K562 (cell line): ENCODE results near the gene KIF18B. TPM values are rescaled to one million over a fixed set of nuclear protein-coding genes. Genes with fewer than 3 reads are reported as not detected.

Experiments used
- ATAC-seq: fragments of 200-7000 bp; cut with Tn5 transposase; 3 replicates; pipeline ENCODE4 v1.9.1; 2020; ENCODE audit warnings: moderate library complexity
- BruUV-seq: library from RNA; stranded (reverse); fragments of 400-500 nt; replicated peaks from 2 replicates; lab custom pipeline; 2021; lab: Mats Ljungman, UMichigan
- CTCF ChIA-PET: fragments of 300-600 bp; formaldehyde crosslinking; extraction: SDS; loops from one replicate; lab custom pipeline; 2021; ENCODE audit warnings: low intra/inter-chr PET ratio; lab: Yijun Ruan, JAX
- POLR2A ChIA-PET: fragments of 300-600, 350-650 bp; sonication (Branson Sonifier 250); formaldehyde crosslinking; extraction: SDS; loops from one replicate; lab custom pipeline; 2021; ENCODE audit warnings: antibody characterized with exemption, inconsistent platforms; lab: Yijun Ruan, JAX
- DNase-seq, 4 experiments: peaks; one replicate each; pipeline versions ENCODE4 v3.0.0 to v3.0.0-alpha.2; 2011 to 2018; ENCODE audit warnings: low spot score in 3 of 4, mixed read lengths in 3 of 4; ENCODE audit errors: extremely low read depth in 1 of 4
- FAIRE-seq: peaks from 2 replicates; lab custom pipeline; 2011; peaks lifted over from hg19 to GRCh38; lab: Jason Lieb, UNC
- H2AFZ ChIP-seq: 2 replicates; pipeline ENCODE4 v1.6.0; 2011; ENCODE audit warnings: low read depth, low read length, control low read depth, inconsistent platforms
- H3K27ac ChIP-seq: fragments of 200-600 bp; 3 replicates; pipeline ENCODE4 v1.8.0; 2011; ENCODE audit warnings: low read depth, mild to moderate bottlenecking, control low read depth, inconsistent platforms, low read length, moderate library complexity, mixed read lengths; ENCODE audit errors: extremely low read depth
- H3K27me3 ChIP-seq, 2 experiments: fragments of 300-600 bp in 1 of 2; 2 replicates in 1 of 2; 3 replicates in 1 of 2; pipeline versions ENCODE4 v1.6.0 to v1.8.0; 2011; ENCODE audit warnings: inconsistent platforms in 2 of 2, low read length in 2 of 2, mild to moderate bottlenecking in 1 of 2, mixed read lengths in 1 of 2, moderate library complexity in 1 of 2; ENCODE audit not compliant: control insufficient read depth in 2 of 2, insufficient read depth in 2 of 2
- H3K36me3 ChIP-seq: fragments of 300-600 bp; 3 replicates; pipeline ENCODE4 v1.8.0; 2011; ENCODE audit warnings: mild to moderate bottlenecking, low read length, inconsistent platforms; ENCODE audit not compliant: control insufficient read depth, insufficient read depth
- H3K4me1 ChIP-seq, 2 experiments: fragments of 200-600 bp in 1 of 2; replicated peaks in 1 of 2; 2 replicates in 1 of 2; 3 replicates in 1 of 2; pipeline versions ENCODE4 v1.5.1 to v1.8.0; 2011; ENCODE audit warnings: inconsistent platforms in 2 of 2, low read length in 2 of 2, mild to moderate bottlenecking in 1 of 2, mixed read lengths in 1 of 2, moderate library complexity in 1 of 2; ENCODE audit not compliant: control insufficient read depth in 2 of 2, insufficient read depth in 2 of 2
- H3K4me2 ChIP-seq: 2 replicates; pipeline ENCODE4 v1.6.1; 2011; ENCODE audit warnings: low read length, control low read depth, inconsistent platforms, mixed read lengths; ENCODE audit not compliant: insufficient read depth
- H3K4me3 ChIP-seq: fragments of 200-600 bp; sonication (generic), shearing (Covaris generic); 2 replicates; pipeline ENCODE4 v1.5.1; 2016; ENCODE audit warnings: control low read depth, inconsistent platforms
- H3K79me2 ChIP-seq: fragments of 200-600 bp; 3 replicates; pipeline ENCODE4 v1.8.0; 2011; ENCODE audit warnings: low read length, inconsistent platforms; ENCODE audit not compliant: control insufficient read depth, insufficient read depth
- H3K9ac ChIP-seq, 2 experiments: 2 replicates each; pipeline versions ENCODE4 v1.6.0 to v1.6.1; 2011; ENCODE audit warnings: low read depth in 2 of 2, low read length in 2 of 2, control low read depth in 1 of 2, inconsistent platforms in 1 of 2, mild to moderate bottlenecking in 1 of 2, mixed read lengths in 1 of 2; ENCODE audit not compliant: insufficient read depth in 1 of 2
- H3K9me1 ChIP-seq: one replicate; pipeline ENCODE4 v1.6.0; 2011; ENCODE audit warnings: inconsistent platforms, mild to moderate bottlenecking, low read length, moderate library complexity; ENCODE audit not compliant: control insufficient read depth, insufficient read depth
- H3K9me3 ChIP-seq: replicated peaks from 2 replicates; pipeline ENCODE4 v1.5.1; 2011; ENCODE audit warnings: low read depth, low read length, inconsistent platforms; ENCODE audit not compliant: control insufficient read depth, insufficient read depth
- H4K20me1 ChIP-seq: replicated peaks from 2 replicates; pipeline ENCODE4 v1.6.1; 2011; ENCODE audit warnings: low read length, inconsistent platforms, mixed read lengths; ENCODE audit not compliant: control insufficient read depth, insufficient read depth
- ARID4B ChIP-seq: sonication (generic); formaldehyde crosslinking; IDR thresholded peaks from 2 replicates; pipeline ENCODE4 v1.8.0; 2022; ENCODE audit warnings: mild to moderate bottlenecking, missing genetic modification reagents
- BRD4 ChIP-seq: fragments of 200-600 bp; sonication (generic); IDR thresholded peaks from 2 replicates; pipeline ENCODE4 v1.6.1; 2017; ENCODE audit warnings: inconsistent platforms
- BRD9 ChIP-seq: fragments of 450-650 bp; IDR thresholded peaks from 2 replicates; pipeline ENCODE4 v1.6.1; 2018; ENCODE audit warnings: low read depth; ENCODE audit not compliant: partially characterized antibody
- CBFA2T3 ChIP-seq: fragments of 450-650 bp; IDR thresholded peaks from 2 replicates; pipeline ENCODE4 v1.6.1; 2017
- CEBPG ChIP-seq, 3 experiments: fragments of 200-800 bp in 1 of 3; sonication (Bioruptor generic) in 1 of 3; sonication (generic) in 1 of 3; formaldehyde crosslinking in 1 of 3; IDR thresholded peaks in 2 of 3; conservative IDR thresholded peaks in 1 of 3; 2 replicates each; pipeline versions ENCODE4 v1.6.1 to v1.8.0; 2016 to 2022; ENCODE audit warnings: missing compliant biosample characterization in 2 of 3, missing genetic modification characterization in 2 of 3, mild to moderate bottlenecking in 1 of 3, missing genetic modification reagents in 1 of 3
- LEF1 ChIP-seq: fragments of 450-650 bp; IDR thresholded peaks from 2 replicates; pipeline ENCODE4 v1.6.1; 2016; ENCODE audit warnings: mild to moderate bottlenecking
- NBN ChIP-seq: fragments of 450-650 bp; IDR thresholded peaks from 2 replicates; pipeline ENCODE4 v1.6.1; 2016; ENCODE audit warnings: low read depth, mild to moderate bottlenecking
- PHF20 ChIP-seq: fragments of 450-650 bp; IDR thresholded peaks from 2 replicates; pipeline ENCODE4 v1.6.1; 2018; ENCODE audit not compliant: partially characterized antibody
- RAD21 ChIP-seq, 2 experiments: fragments of 250-450 bp in 1 of 2; fragments of 450-650 bp in 1 of 2; sonication (Bioruptor Pico) in 1 of 2; formaldehyde crosslinking in 1 of 2; IDR thresholded peaks in 1 of 2; conservative IDR thresholded peaks in 1 of 2; 2 replicates each; pipeline versions ENCODE4 v1.4.0 to v1.8.0; 2020 to 2022; ENCODE audit warnings: mild to moderate bottlenecking in 2 of 2, moderate library complexity in 1 of 2
- TEAD4 ChIP-seq, 2 experiments: sonication (generic) in 1 of 2; formaldehyde crosslinking in 1 of 2; IDR thresholded peaks; 2 replicates each; pipeline versions ENCODE4 v1.6.1 to v1.8.0; 2012 to 2022; ENCODE audit warnings: borderline replicate concordance in 1 of 2, inconsistent platforms in 1 of 2, low read length in 1 of 2, mild to moderate bottlenecking in 1 of 2, missing genetic modification reagents in 1 of 2
- TRIM24 ChIP-seq, 2 experiments: fragments of 450-650 bp; IDR thresholded peaks; 2 replicates each; pipeline ENCODE4 v1.6.1; 2016
- ZBTB34 ChIP-seq: fragments of 250-450 bp; sonication (Bioruptor Pico); IDR thresholded peaks from 2 replicates; pipeline ENCODE4 v1.8.0; 2021; ENCODE audit warnings: mild to moderate bottlenecking, moderate library complexity
- ZKSCAN8 ChIP-seq: fragments of 200-800 bp; sonication (Bioruptor generic); IDR thresholded peaks from 2 replicates; pipeline ENCODE4 v1.6.1; 2016; ENCODE audit warnings: missing genetic modification characterization, missing compliant biosample characterization
- WGBS: fragments of 100-300 bp; shearing (Covaris generic); methylation state at CpG from one replicate; pipeline ENCODE4 v1.1.6; 2016; ENCODE audit warnings: low coverage, mixed read lengths; ENCODE audit not compliant: insufficient coverage; ENCODE audit errors: missing lambda C conversion rate; 5-methylcytosine and 5-hydroxymethylcytosine counted together
- in situ Hi-C: fragments of 300-500 bp; cut with MboI; formaldehyde crosslinking; loops from 4 replicates; pipeline ENCODE4 v1.15.0; 2018; ENCODE audit warnings: inconsistent platforms, mixed read lengths
- intact Hi-C: fragments of 100-400 bp; cut with micrococcal nuclease; formaldehyde crosslinking; loops from 2 replicates; pipeline ENCODE4 v1.14.2; 2022
- polyA plus RNA-seq, 8 experiments: library from polyadenylated mRNA; depleted of rRNA in 4 of 8; stranded (reverse) in 5 of 8; unstranded in 3 of 8; fragments of >200 nt; fragmentation: Nextera tagmentation in 2 of 8; fragmentation: Illumina TruSeq in 1 of 8; extraction: Ambion mirVana in 2 of 8; extraction: Trizol in 1 of 8; gene quantifications; 2 replicates each; pipeline versions ENCODE4 v1.2.1 to v1.2.3, GENCODE V29; 2011 to 2014; ENCODE audit warnings: inconsistent platforms in 1 of 8, missing spikeins in 1 of 8
- total RNA-seq, 7 experiments: library from RNA; depleted of rRNA in 6 of 7; stranded (reverse); fragments of >200 nt in 6 of 7; fragmentation: Illumina TruSeq in 2 of 7; extraction: Trizol in 2 of 7; gene quantifications; 2 replicates each; pipeline versions ENCODE4 v1.2.1 to v1.2.3, GENCODE V29; 2011 to 2021; ENCODE audit warnings: low replicate concordance in 1 of 7

The KIF18B gene
- total and polyA plus RNA-seq, 9 of the 15 experiments (the other 6 are each of a cell fraction or from before 2014, with no cell fraction given) = 2.0 to 42.8 (median 13.2) TPM

- peak overlapping the region; percentile 65 for H3K27ac ChIP-seq
- H3K9me3 ChIP-seq = no peaks in the 10 kb centered on the region
- H3K4me2 ChIP-seq = peak overlapping the region; percentile 71
- BruUV-seq = no TSS peak
- 22% methylated on average over 12 of the region's 18 CpGs for WGBS
- no peaks in the 10 kb centered on the region for H3K79me2 ChIP-seq
- intact Hi-C loops = no loop called here
- CTCF ChIA-PET = no interaction called here
- POLR2A ChIA-PET = interaction anchor here (0.5 to 1.3 kb wide), 8 partner anchors 8 to 254 kb away, joined by 3 to 7 read pairs (median 3); partner anchors contain the start of genes HEXIM1, HEXIM2 and NMT1
- H3K9ac ChIP-seq = peak overlapping the region; percentile 40 to 59
- peak; percentile 96 for FAIRE-seq
- peak overlapping the region; percentile 87 for H2AFZ ChIP-seq
- peaks cover 36 to 45% of the 10 kb centered on the region in 2 experiments for H3K4me1 ChIP-seq
- in situ Hi-C loops = no loop called here
- peak; percentile 54 for ATAC-seq
- H4K20me1 ChIP-seq = no peaks in the 10 kb centered on the region
- H3K4me3 ChIP-seq = no peak overlapping the region
- no peaks in the 10 kb centered on the region for H3K27me3 ChIP-seq
- peaks cover 7% of the 10 kb centered on the region for H3K9me1 ChIP-seq
- no peaks in the 10 kb centered on the region for H3K36me3 ChIP-seq
- DNase-seq = peak; percentile 71 to 83 (median 76)
- TF ChIP-seq LEF1 (peak; percentile 42; the same call in 1 of the 2 replicates), BRD9 (no peak), ARID4B (CRISPR knock-in tag) (0 out of 2 replicates have a peak, but pooled peaks have one; percentile 20), CEBPG (CRISPR knock-in tag; IDR thresholded peaks at IDR 0.05) (no peak), CEBPG (tag; conservative IDR thresholded peaks at IDR 0.05 in 1 of 2, IDR thresholded peaks at IDR 0.05 in 1 of 2) (no peak), CBFA2T3 (peak; percentile 88), NBN (no peak), TEAD4 (IDR thresholded peaks at IDR 0.05; ENCODE audit: low read length) (peak; percentile 77), TEAD4 (CRISPR knock-in tag; IDR thresholded peaks at IDR 0.05; ENCODE audit: borderline replicate concordance) (no peak), ZKSCAN8 (CRISPR knock-in tag) (0 out of 2 replicates have a peak, but pooled peaks have one; percentile 18), TRIM24 (IDR thresholded peaks at IDR 0.05) (peak in 1 of 2 experiments; percentile 11; a peak in 1 of 4 replicates), ZBTB34 (0 out of 2 replicates have a peak, but pooled peaks have one; percentile 32), PHF20 (no peak), RAD21 (CRISPR knock-in tag; conservative IDR thresholded peaks at IDR 0.05 in 1 of 2, IDR thresholded peaks at IDR 0.05 in 1 of 2) (no peak), BRD4 (no peak)
These were observed 40.5 kb downstream of the KIF18B start for GRCh38 chr17:44906763-44907728.
